GM21360 (cell line): Measurements from ENCODE around the gene CDK5RAP1.

Experiments used
- ATAC-seq: cut with Tn5 transposase; IDR thresholded peaks from one replicate; pipeline ENCODE4 v1.9.1; 2021; ENCODE audit warnings: mild to moderate bottlenecking, moderate library complexity; ENCODE audit not compliant: unreplicated experiment

CDK5RAP1 gene

DNA sequence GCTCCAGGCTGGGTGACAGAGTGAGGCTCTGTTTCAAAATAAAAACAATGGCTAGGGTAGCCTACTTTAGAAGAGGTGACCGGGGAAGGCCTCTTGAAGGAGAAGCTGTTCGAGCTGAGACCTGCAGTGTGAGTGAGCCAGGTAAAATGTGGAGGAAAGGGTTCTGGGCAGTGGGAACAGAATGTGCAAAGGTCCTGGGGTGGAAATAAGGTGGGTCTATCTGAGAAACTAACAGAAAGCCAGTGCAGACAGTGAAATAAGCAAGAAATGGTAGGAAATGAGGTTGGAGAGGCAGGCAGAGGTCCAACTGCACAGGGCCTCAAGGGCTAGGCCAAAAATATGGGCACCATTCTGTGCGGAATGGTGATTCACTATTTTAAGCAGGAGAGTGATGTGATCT is 64.9 kb downstream of the CDK5RAP1 start:
- no peak for ATAC-seq

DNA sequence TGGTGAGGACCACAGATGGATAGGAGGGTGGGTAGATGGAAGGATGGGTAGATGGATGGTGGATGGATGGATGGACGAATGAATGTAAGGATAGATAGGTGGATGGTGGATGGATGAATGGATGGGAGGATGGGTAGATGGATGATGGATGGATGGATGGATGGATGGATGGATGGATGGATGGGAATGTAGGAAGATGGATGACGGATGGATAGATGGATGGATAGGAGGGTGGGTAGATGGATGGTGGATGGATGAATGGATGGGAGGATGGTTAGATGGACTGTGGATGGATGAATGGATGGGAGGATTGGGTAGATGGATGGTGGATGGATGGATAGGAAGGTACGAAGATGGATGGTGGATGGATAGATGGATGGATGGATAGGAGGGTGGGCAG is 67.2 kb downstream of the CDK5RAP1 start:
- no peak for ATAC-seq

DNA sequence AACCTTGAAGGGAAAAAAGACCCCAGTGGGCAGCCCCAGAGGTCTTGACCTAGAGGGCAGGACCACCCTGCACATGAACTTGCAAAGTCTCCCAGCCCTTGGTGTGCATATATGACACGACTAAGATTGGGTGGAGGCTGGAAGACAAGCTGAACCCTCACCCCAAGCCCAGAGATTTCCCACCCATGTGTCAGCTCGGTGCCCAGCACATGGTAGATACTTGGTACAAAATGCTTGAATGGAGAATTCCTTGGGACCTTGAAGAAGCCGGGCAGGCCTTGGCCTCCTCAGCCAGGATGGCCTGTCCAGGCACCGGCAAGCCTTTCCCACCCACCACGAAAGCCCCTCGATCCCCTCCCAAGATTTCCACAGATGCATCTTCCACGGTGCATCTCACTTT is 67.7 kb downstream of the CDK5RAP1 start:
- ATAC-seq, result no peak

DNA sequence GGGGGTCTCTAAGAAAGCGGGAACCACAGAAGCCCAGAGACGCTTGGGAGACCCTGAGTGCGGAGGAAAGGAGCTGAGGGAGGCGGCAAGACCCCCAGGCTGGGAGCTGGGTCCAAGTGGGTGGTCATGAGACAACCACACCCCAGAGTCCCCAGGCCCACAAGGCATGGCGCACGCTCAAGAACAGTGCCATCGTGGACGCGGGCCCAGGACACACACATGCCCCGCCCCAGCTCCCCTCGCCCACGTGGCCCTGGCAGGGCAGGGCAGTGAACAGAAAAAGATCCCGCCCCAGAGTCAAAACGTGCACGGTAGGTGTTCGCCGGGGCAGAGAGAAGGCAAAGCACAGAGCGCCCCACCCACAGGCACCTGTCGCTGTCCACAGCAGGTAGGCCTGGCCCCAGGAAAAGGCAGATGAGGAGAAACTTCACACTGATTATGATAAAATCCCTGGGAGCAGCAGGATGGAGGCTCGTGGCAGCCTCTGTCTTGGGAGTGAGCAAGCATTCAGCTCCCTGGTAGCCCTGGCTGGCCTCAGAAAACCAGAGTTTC is 68.3 kb downstream of the CDK5RAP1 start:
- no peak for ATAC-seq

DNA sequence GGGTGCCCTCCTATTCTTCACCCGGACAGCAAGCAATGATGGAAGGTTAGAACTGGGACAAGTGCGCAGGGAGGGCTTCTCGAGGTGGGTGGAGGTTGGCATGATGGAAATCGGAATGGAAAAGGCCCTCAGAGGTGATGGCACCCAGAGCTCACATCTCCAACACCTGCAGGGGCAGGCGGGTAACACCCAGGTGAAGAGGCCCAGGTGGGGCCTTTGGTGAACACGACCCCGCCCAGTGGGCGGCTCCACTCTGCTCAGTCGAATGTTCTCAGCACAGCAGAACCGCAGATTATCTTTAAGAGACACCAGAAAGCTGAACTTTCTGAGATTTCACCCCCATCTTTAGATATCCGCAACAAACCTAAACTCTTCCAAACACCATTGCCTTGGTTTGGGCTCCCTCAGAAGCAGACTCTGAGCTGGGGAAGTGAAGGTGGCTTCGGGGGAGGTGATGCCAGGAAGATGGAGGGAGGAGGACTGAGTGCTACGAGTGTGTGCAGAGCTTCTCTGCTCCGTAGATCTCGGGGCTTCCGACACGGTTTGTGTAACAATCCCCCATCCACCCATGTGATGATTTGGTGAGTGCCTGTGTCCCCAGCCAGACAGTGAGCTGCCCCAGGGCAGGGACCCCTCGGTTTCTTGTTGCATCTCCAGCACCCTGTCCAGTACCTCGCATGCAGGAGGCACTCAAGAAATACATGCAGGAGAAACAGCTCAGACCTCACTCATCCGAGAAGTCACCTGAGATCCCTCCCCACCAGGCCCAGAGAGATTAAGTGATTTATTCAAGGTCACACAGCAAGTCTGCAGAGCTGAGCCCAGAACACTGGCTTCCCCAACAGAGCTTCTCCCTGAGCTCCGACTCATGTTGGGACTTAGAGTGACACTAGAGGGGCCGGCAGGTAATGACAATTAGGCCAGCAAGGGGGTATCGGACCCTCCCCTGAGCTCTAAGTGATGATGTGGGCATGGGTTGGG is 72.9 kb downstream of the CDK5RAP1 start:
- ATAC-seq, result no peak

DNA sequence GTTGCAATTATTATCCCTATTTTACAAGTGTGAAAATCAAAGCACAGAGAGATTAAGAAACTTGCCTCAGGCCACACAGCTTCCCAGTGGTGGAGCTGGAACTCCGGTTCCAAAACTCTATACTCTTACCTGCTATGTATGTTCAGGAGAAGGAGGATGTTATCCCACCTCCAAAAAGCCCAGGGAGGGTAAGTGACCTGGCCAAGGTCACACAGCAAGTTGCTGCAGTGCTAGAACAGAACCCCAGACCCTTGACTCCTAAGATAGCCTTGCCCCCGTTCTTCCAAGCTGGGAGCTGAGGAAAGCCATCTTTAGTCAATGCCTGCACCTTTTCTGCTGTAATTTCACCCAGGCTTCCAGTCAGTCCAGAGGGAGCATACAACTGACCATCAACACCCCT is 76.0 kb downstream of the CDK5RAP1 start:
- ATAC-seq, result no peak

DNA sequence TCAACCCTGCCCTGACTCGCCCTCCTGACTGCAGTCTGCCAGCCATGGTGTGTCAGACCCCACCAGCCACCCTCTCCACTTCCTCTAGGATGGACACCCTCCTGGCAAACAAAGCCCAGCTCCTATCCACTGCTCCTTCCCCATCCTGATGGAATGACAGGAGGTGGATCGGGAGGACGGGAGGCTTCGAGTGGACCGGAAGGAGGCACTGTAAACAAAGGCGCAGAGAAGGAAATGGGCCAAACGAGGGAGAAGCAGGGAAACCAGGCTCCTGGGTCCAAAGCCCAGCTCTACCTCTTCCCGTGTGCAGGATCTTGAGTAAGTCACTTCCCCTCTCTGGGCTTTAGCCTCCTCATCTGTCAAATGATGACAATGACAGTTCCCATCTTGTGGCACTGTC is 78.1 kb downstream of the CDK5RAP1 start:
- ATAC-seq, result no peak

DNA sequence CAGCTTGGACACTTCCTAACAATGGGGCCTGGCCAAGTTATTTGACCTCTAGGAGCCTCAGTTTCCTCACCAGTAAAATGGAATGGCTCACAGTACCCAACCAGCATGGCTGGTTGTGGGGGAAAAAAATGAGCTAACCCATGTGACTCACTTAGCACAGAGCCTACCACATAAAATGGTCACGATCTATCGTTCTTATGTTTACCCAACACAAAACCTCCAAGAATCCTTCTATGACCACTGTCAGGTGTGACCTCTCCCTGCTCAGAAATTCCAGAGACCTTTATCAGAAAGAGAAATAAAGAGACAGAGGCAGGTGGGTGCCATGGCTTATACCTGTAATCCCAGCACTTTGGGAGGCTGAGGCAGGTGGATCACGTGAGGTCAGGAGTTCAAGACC is 78.9 kb downstream of the CDK5RAP1 start:
- no peak for ATAC-seq

DNA sequence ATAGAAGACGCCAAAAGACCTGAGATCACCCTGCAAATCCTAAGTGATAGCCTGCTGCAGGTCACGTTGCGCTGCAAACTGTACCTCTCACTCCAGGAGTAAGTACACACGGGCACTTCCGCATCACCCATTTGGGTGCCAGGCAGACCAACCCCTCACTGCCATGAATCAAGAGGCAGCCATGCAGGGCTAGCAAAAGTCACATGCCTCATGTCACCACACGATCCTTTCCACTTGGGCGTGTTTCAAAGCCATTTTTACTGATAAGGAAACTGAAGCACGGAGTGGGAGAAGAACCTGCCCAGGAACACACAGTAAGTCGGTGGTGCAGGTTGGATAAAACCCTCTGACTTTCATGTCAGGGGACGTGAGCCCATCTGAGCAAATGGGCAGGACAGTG is 81.3 kb downstream of the CDK5RAP1 start:
- ATAC-seq, result no peak

DNA sequence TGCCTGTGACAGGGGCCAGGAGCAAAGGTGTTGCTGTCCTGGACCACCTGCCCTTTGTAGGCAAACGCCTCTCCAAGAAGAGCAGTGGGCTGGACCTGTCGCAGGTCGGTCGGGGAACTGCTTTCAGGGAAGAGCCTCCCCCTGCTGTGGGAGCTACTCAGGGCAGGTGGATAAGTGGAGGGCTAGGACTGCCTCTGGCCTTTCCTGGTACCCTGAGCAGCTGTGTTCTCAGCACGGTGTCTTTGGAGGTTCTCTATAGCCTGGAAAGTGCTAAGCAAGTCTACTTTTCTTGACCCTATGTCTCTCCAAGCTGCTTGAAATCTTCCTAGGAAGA is 83.3 kb downstream of the CDK5RAP1 start:
- ATAC-seq, result no peak

DNA sequence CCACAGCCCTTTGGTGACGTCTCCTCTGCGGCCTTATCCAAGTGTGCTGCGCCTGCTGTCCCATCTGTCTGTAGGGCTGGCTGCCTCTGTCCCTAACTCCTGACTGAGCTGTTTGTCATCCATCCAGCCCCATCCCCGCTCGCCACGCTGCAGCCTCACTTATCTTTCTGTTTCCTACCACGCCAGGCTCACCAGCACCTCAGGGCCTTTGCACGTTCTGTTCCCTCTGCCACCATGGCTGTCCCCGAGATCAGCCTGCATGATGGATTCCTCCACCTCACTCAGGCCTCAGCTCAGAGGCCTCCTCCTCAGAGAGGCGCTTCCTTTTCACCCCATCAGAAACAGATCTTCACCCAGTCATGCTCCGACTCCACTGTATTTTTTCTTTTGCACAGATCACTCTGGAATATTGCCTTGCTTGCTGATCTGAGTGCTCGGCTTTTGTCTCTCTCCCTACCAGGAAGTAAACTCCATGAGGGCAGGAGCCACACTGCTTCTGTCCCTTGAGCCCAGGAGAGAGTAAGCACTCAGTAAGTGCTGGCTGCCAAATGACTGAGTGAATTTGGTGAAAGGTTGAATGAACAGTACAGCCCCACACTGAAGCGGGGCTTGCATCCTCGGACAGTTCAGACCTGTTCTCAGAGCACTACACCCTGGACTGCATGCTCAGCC is 83.8 kb downstream of the CDK5RAP1 start:
- no peak for ATAC-seq

DNA sequence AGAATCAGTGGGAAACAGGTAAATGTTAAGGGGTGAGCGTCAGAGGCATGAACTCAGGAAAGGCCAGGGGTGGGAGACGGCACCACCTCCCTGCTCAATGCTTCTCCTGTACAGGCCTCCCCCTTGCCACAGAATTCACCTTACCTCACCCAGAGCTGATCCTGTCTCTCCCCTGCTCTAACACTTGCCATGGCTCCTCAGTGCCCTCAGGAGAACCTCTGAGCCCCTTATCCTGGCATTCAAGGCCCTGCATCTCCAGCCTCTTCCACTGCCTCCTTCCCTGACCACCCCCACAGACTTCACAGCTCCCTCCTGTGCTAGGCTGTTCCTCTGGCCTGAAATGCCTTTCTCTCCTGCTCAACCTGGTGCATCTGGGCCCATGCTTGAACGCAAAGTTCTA is 84.4 kb downstream of the CDK5RAP1 start:
- no peak for ATAC-seq

DNA sequence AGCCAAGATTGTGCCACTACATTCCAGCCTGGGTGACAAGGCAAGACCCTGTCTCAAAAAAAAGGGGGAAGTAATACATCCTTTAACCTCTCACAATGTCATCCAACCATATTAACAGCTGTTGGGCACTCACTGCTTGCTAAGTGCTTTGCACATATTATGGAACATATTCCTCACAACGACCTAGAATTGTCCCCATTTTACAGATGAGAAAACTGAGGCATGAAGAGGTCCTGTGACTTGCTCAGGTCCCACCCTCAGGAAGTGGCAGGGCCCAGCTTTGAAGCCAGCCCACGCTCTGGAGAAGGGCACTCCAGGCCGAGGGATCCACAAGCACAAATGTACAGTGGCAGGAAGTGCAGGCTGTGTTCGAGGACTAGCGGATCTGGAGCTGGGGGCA is 85.0 kb downstream of the CDK5RAP1 start:
- ATAC-seq, result no peak

DNA sequence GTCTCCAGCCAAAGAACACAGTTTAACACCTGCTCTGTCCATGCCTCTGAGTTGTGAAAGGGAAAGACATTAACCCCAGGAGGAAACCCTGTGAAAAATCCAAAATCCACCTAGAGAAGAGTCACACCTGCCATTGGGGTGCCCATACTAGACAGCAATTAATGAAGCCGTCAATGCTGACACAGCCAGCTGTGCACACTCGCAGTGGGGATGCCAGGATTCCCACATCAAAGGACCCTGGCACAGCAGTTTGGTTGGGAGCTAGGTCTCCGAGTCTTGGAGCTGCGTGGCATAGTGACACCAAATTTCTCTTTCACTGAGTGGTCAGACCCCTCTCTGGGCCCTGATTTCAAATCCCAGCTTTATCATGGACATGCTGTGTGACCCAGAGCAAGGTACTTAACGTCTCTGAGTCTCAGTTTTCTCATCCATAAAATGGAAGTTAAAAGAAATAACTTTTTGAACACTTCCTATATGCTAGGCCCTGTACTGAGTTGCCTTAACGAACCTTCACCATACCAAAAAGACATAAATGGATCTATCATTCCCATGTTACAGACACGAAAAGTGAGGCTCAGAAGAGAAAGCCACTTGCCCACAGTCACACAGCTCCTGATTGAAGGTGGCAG is 87.5 kb downstream of the CDK5RAP1 start:
- no peak for ATAC-seq

DNA sequence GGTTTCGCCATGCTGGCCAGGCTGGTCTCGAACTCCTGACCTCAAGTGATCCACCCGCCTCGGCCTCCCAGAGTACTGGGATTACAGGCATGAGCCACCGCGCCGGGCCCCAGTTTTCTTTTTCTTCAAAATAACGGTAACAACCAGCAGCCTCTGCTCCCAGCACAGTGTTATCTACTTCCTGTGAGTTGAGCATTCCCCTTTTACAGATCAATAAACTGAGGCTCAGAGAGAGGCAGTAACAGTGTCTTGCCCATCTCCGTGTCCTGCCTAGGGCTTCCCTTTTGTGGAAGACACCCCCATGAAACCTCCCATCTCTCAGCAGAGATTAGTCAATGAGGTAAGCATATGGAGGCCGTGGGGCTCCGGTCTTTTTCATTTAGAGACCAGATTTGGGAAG is 88.7 kb downstream of the CDK5RAP1 start:
- no peak for ATAC-seq

DNA sequence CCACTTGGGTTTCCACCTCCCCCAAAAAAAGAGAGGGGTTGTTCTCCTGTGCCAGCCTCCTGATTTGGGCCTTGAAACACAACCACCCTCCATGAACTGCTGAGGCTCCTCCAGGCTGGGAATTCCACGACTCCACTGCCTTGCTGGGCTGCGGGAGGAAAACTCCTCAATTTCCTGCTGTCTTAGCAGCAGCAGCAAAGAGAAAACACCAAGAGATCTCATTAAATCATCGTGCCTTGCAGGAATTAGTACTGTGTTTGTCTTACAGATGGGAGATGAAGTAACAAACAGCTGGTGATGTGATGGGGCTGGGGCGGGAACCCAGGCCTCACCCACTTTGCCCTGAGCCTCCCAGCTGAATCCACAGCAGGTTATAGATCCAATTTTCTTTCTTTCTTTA is 89.3 kb downstream of the CDK5RAP1 start:
- ATAC-seq, result no peak

DNA sequence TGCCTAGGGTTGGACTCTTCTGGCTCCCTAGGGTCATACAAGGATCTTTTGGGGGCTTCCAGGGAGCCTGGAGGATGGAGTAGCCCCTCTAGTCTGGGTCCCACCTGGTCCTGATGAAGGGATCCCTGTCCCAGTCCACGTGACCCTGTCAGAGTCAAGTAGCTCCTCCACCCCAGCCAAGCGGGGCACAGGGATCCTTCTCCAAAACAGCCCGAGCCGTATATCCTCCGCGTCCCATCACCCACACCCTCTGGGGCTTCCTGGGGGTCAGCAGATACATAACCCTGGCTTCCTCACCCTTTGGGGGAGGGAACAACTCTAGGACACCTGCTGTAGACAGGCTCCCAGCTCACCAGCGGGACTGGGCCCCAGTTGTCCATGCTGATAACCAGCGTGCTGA is 90.3 kb downstream of the CDK5RAP1 start:
- ATAC-seq, result no peak

DNA sequence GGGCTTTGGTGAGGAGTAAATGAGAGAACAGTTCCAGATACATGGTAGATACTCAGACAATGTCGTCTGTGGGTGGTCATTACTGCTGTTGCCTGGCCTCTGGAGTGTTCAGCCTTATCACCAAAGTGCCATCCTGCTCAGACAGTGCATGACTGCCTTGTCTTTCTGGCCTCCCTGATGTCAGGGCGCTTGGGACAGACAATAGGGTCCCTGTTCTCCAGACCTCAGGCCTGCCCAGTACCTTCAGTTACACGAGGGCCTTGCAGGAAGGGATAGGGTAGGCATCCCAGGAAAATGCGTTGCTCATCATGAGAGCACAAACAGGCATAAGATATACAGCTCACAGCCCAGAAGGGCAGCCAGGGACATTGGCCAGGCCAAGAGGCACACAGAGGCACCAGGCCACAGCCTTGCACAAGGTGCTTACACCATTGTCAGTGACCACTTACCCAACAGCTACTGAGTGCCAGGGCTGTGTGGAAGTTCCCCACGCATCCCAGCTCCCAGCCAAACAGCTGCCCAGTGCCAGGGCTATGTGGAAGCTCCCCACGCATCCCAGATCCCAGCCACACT is 90.9 kb downstream of the CDK5RAP1 start:
- no peak for ATAC-seq

DNA sequence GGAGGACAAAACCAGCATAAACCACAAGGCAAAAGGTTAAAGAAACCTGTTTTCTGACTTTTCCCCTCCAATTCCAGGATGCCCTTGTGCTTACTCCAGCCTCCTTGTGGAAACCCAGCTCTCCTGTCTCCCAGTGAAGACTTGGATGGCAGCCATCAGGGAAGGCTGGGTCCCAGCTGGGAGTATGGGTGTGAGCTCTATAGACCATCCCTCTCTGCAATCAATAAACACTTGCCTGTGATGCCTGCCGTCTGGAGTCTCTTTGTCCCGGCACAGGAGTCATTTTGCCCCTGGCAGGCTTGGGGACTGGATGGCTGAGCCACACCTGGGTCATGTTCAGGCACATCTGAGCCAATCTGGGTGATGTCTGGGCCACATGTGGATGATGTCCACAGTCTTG is 91.7 kb downstream of the CDK5RAP1 start:
- ATAC-seq, result no peak
